PC-3 (cell line): ENCODE results near the gene SHROOM1.

Experiments
- EZH2 ChIP-seq: fragments of 300-600 bp; sonication (generic); IDR thresholded peaks from one replicate; pipeline ENCODE4 v1.6.1; 2017; ENCODE audit warnings: antibody characterized with exemption, mild to moderate bottlenecking, low read length; ENCODE audit not compliant: unreplicated experiment
- EZH2phosphoT487 ChIP-seq: fragments of 300-600 bp; sonication (generic); IDR thresholded peaks from 2 replicates; pipeline ENCODE4 v1.6.1; 2018; ENCODE audit warnings: mild to moderate bottlenecking, antibody characterized with exemption, low read length, borderline replicate concordance
- TF ChIP-seq, protein P1 (sequence below): fragments of 300-600 bp; sonication (generic); conservative IDR thresholded peaks from 2 replicates; pipeline ENCODE4 v1.5.1; 2017; ENCODE audit warnings: antibody characterized with exemption, low read depth, mild to moderate bottlenecking, low read length

DNA sequence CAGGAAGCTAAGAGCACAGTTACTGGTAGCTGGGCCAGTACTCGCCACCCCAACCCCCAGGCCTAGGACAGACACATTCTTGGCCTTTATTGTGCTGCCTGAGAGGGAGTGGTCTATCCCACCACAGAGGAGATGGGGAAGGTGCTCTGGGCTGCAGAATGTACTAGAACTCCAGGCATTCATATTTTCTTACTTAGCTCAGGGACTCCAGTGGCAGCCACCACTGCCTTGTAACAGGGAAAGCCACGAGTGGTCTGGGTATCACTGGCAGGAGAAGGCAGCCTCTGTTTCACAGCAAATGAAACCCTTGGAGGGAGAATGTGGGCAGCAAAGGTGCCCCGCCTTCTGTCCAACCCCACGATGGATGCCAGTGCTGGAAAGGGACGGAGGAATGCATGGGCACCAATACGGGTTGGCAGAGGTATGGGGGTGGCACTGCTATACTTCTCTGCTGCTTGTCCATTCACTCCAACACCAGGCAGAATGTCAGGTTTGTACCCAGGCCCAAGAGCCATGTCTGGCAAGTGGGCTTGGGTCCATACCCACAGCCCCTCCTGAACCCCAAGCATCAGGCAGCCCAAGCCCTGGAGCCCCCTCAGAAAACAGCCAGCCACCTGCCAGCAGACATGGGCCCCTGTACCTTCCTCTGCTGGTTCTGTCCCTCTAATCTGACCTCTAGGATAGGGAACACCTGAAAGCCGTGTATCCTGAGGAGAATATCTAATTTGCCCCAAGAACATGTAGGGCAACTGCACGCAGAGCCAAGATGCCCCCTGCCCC is 58.0 kb downstream of the SHROOM1 start:
- TF ChIP-seq, protein P1, sequence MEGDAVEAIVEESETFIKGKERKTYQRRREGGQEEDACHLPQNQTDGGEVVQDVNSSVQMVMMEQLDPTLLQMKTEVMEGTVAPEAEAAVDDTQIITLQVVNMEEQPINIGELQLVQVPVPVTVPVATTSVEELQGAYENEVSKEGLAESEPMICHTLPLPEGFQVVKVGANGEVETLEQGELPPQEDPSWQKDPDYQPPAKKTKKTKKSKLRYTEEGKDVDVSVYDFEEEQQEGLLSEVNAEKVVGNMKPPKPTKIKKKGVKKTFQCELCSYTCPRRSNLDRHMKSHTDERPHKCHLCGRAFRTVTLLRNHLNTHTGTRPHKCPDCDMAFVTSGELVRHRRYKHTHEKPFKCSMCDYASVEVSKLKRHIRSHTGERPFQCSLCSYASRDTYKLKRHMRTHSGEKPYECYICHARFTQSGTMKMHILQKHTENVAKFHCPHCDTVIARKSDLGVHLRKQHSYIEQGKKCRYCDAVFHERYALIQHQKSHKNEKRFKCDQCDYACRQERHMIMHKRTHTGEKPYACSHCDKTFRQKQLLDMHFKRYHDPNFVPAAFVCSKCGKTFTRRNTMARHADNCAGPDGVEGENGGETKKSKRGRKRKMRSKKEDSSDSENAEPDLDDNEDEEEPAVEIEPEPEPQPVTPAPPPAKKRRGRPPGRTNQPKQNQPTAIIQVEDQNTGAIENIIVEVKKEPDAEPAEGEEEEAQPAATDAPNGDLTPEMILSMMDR, result no peak
- no peak for TF ChIP-seq EZH2phosphoT487
- no peak for TF ChIP-seq EZH2
